ENCODE results near the gene PEX16.

PEX16 gene

GRCh38 chr11:45931739-45932138 lies 14.1 kb upstream of the PEX16 start:
- DNase-seq (ENCODE audit: low spot score): no peak

GRCh38 chr11:45930951-45931570 lies 13.4 kb upstream of the PEX16 start:
- DNase-seq (ENCODE audit: low spot score): no peak

- DNase-seq (ENCODE audit: low spot score): no peak
Measured at GRCh38 chr11:45930031-45930794, 12.5 kb upstream of the PEX16 start.

GRCh38 chr11:45929486-45930030 lies 11.9 kb upstream of the PEX16 start:
- DNase-seq (ENCODE audit: low spot score): no peak

GRCh38 chr11:45928535-45929215 lies 11.0 kb upstream of the PEX16 start:
- no peak for DNase-seq (ENCODE audit: low spot score)

- DNase-seq (ENCODE audit: low spot score): no peak
Measured at GRCh38 chr11:45927684-45928413, 10.2 kb upstream of the PEX16 start.

- DNase-seq (ENCODE audit: low spot score): no peak
Measured at GRCh38 chr11:45927332-45927683, 9.6 kb upstream of the PEX16 start.

GRCh38 chr11:45926536-45927331 lies 9.1 kb upstream of the PEX16 start:
- DNase-seq (ENCODE audit: low spot score): no peak

- peak; percentile 73 for DNase-seq (ENCODE audit: low spot score)
Measured at GRCh38 chr11:45926001-45926401, 8.3 kb upstream of the PEX16 start.

GRCh38 chr11:45925550-45925949 lies 7.9 kb upstream of the PEX16 start:
- DNase-seq (ENCODE audit: low spot score): no peak

- no peak for DNase-seq (ENCODE audit: low spot score)
Measured at GRCh38 chr11:45924927-45925326, 7.2 kb upstream of the PEX16 start.

GRCh38 chr11:45924036-45924915 lies 6.6 kb upstream of the PEX16 start:
- no peak for DNase-seq (ENCODE audit: low spot score)

- DNase-seq (ENCODE audit: low spot score): no peak
Measured at GRCh38 chr11:45922425-45923082, 4.9 kb upstream of the PEX16 start, which contains the start of gene LARGE2. Gene LARGE2, plus strand, starts transcription at chr11:45922656. Its CDS starts 227 bp downstream, at chr11:45922883.

- DNase-seq (ENCODE audit: low spot score): peak; percentile 66
Measured at GRCh38 chr11:45921561-45922424, 4.1 kb upstream of the PEX16 start.

- DNase-seq (ENCODE audit: low spot score): no peak
Measured at GRCh38 chr11:45920531-45921477, 3.1 kb upstream of the PEX16 start.

GRCh38 chr11:45919806-45920530 lies 2.3 kb upstream of the PEX16 start:
- no peak for DNase-seq (ENCODE audit: low spot score)

All from SK-N-DZ (cell line).